OCI-LY7 (cell line): ENCODE measurements around the gene NOP9.

Source experiments
- CTCF ChIP-seq: fragments of 200-600 bp; sonication (generic); conservative IDR thresholded peaks from 2 replicates; pipeline ENCODE4 v1.5.1; 2014; ENCODE audit warnings: mild to moderate bottlenecking, antibody characterized with exemption, low read length, moderate library complexity, mixed read lengths
- EZH2phosphoT487 ChIP-seq: fragments of 200-600 bp; sonication (generic); IDR thresholded peaks from 2 replicates; pipeline ENCODE4 v1.6.1; 2018; ENCODE audit warnings: low read depth, borderline replicate concordance, mild to moderate bottlenecking, mixed run types, antibody characterized with exemption, low read length, moderate library complexity, mixed read lengths

- TF ChIP-seq CTCF (no peak), EZH2phosphoT487 (no peak)
Measured at GRCh38 chr14:24289649-24290280, 9.9 kb upstream of the NOP9 start.
